ENCODE measurements around the gene RASA3. TPM values are rescaled to one million over a fixed set of nuclear protein-coding genes. Genes with fewer than 3 reads are reported as not detected.
"Not testable (repeated sequence)": the region's sequence is repeated elsewhere in the genome, so short reads cannot be mapped to it uniquely, and the experiment has no call there.

RASA3 gene
- total and polyA plus RNA-seq, 9 of the 15 experiments (the other 6 are each of a cell fraction or from before 2014, with no cell fraction given): 0.72 to 25.3 (median 14.4) TPM

DNA sequence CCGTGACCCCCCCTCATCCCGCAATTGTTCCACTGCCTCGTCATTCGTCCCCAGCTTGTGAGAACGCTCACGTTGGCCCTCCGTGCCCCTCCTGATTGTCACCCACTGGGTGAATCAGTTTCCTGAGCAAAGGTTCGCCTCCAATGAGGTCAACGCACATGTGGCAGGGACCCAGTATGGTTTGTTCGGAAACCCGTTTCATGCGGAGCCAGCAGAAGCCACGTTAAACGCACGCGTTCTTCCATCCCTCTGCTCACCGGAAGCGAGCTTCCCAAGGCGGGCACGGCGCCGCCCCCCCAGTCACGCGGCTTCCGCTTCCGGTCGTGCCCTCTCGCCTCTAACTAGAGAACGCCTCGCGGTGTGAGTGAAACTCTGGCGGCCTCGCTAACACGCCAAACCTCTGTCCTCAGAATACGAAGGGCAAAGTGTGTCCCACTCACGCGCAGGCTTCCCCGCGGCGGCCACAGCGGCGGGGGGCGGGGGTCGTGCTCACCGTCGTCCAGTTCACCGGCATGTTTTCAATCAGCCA, 28.7 kb upstream of the RASA3 start (continued):
- TF ChIP-seq SIN3A (IDR thresholded peaks at IDR 0.05; ENCODE audit: borderline replicate concordance in 2 of 2, control insufficient read depth in 1 of 2, low read depth in 2 of 2, low read length in 2 of 2) (no peak), HINFP (tag; conservative IDR thresholded peaks at IDR 0.05; ENCODE audit: low read depth) (no peak)

DNA sequence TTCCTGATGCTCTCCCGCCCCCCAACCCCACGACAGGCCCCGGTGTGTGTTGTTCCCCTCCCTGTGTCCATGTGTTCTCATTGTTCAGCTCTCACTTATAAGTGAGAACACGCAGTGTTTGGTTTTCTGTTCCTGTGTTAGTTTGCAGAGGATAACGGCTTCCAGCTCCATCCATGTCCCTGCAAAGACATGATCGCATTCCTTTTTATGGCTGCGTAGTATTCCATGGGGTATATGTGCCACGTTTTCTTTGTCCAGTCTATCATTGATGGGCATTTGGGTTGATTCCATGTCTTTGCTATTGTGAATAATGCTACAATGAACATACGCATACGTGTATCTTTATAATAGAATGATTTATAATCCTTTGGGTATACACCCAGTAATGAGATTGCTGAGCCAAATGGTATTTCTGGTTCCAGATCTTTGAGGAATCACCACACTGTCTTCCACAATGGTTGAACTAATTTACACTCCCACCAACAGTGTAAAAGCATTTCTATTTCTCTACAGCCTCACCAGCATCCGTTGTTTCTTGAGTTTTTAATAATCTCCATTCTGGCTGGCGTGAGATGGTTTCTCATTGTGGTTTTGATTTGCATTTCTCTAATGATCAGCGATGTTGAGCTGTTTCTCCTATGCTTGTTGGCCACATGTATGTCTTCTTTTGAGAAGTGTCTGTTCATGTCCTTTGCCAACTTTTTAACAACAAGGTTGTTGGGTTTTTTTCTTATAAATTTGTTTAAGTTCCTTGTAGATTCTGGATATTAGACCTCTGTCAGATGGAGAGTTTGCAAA, 26.6 kb upstream of the RASA3 start:
- DNase-seq (ENCODE audit: extremely low read depth in 1 of 4, low spot score in 3 of 4); ATAC-seq; H3K9me1 ChIP-seq (ENCODE audit: control insufficient read depth, insufficient read depth, low read length); H2AFZ ChIP-seq (ENCODE audit: low read depth, low read length); H3K9ac ChIP-seq (ENCODE audit: insufficient read depth in 1 of 2, low read depth in 2 of 2, low read length in 2 of 2); BruUV-seq (replicated peaks); POLR2A ChIA-PET; H4K20me1 ChIP-seq (replicated peaks; ENCODE audit: control insufficient read depth, insufficient read depth, low read length); in situ Hi-C loops (cut with MboI); intact Hi-C loops (cut with micrococcal nuclease); H3K4me2 ChIP-seq (ENCODE audit: insufficient read depth, low read length); H3K9me3 ChIP-seq (replicated peaks; ENCODE audit: control insufficient read depth, insufficient read depth, low read depth, low read length); H3K79me2 ChIP-seq (ENCODE audit: control insufficient read depth, insufficient read depth, low read length); FAIRE-seq; H3K4me3 ChIP-seq; H3K27ac ChIP-seq (ENCODE audit: extremely low read depth, low read depth, low read length); CTCF ChIA-PET (ENCODE audit: low intra/inter-chr PET ratio); H3K36me3 ChIP-seq (ENCODE audit: control insufficient read depth, insufficient read depth, low read length): not testable (repeated sequence)
- 15% methylated on average over 13 of the region's 13 CpGs for WGBS (ENCODE audit: insufficient coverage, low coverage, missing lambda C conversion rate)
- H3K27me3 ChIP-seq (ENCODE audit: control insufficient read depth in 2 of 2, insufficient read depth in 2 of 2, low read length in 2 of 2): peaks cover 7 to 30% of the 10 kb centered on the region in 2 experiments; a peak in 3 of 5 replicates
- TF ChIP-seq ZNF146 (CRISPR knock-in tag; IDR thresholded peaks at IDR 0.05; ENCODE audit: unreplicated experiment): peak; percentile 60
- peaks cover 0 to 14% of the 10 kb centered on the region in 2 experiments; a peak in 2 of 5 replicates for H3K4me1 ChIP-seq (replicated peaks in 1 of 2; ENCODE audit: control insufficient read depth in 2 of 2, insufficient read depth in 2 of 2, low read length in 2 of 2)

Data from K562 (cell line).